H1 (cell line): ENCODE measurements around the gene OLR1. TPM values are rescaled to one million over a fixed set of nuclear protein-coding genes. Genes with fewer than 3 reads are reported as not detected.

Experiments
- CTCF ChIA-PET: fragments of 300-600 bp; sonication (Branson Sonifier 250); formaldehyde crosslinking; loops from one replicate; lab custom pipeline; 2021; ENCODE audit not compliant: partially characterized antibody; lab: Charles Lee
- POLR2A ChIA-PET: fragments of 300-600 bp; sonication (Branson Sonifier 250); formaldehyde crosslinking; loops from one replicate; lab custom pipeline; 2021; ENCODE audit warnings: inconsistent platforms; ENCODE audit not compliant: partially characterized antibody; lab: Charles Lee
- DNase-seq, 2 experiments: peaks; one replicate each; pipeline versions ENCODE4 v3.0.0 to v3.0.0-alpha.2; 2010 to 2022; ENCODE audit warnings: low spot score in 2 of 2, low read depth in 1 of 2, mixed read lengths in 1 of 2
- FAIRE-seq: peaks from 2 replicates; lab custom pipeline; 2011; peaks lifted over from hg19 to GRCh38; lab: Jason Lieb, UNC
- H2AFZ ChIP-seq: 2 replicates; pipeline ENCODE4 v1.8.1; 2012; ENCODE audit warnings: low read length, inconsistent platforms
- H2AK5ac ChIP-seq: 2 replicates; pipeline ENCODE4 v1.6.1; 2013; ENCODE audit warnings: low read depth, low read length
- H2BK120ac ChIP-seq: replicated peaks from 2 replicates; pipeline ENCODE3; 2013; ENCODE audit warnings: low read depth, low read length, inconsistent platforms
- H2BK12ac ChIP-seq: 2 replicates; pipeline ENCODE4 v1.6.1; 2013; ENCODE audit warnings: low read depth, low read length
- H2BK15ac ChIP-seq: 2 replicates; pipeline ENCODE4 v1.6.1; 2013; ENCODE audit warnings: low read length
- H2BK20ac ChIP-seq: 2 replicates; pipeline ENCODE4 v1.6.1; 2013; ENCODE audit warnings: low read length
- H2BK5ac ChIP-seq: 2 replicates; pipeline ENCODE4 v1.6.1; 2013; ENCODE audit warnings: low read depth, low read length
- H3K14ac ChIP-seq: 2 replicates; pipeline ENCODE4 v1.6.1; 2013; ENCODE audit warnings: inconsistent platforms; ENCODE audit not compliant: insufficient read length
- H3K18ac ChIP-seq: 2 replicates; pipeline ENCODE4 v1.6.1; 2013; ENCODE audit warnings: low read length; ENCODE audit errors: extremely low read depth
- H3K23ac ChIP-seq: 2 replicates; pipeline ENCODE4 v1.6.1; 2013; ENCODE audit warnings: inconsistent platforms; ENCODE audit not compliant: insufficient read length
- H3K23me2 ChIP-seq: 2 replicates; pipeline ENCODE4 v1.6.1; 2013; ENCODE audit warnings: low read depth, low read length
- H3K27ac ChIP-seq: 2 replicates; pipeline ENCODE4 v1.6.1; 2011; ENCODE audit warnings: low read depth, low read length, inconsistent platforms
- H3K27me3 ChIP-seq, 4 experiments: replicated peaks in 1 of 4; 1 replicate in 1 of 4; 2 replicates in 3 of 4; pipeline versions ENCODE4 v1.6.1 to v1.8.1; 2011 to 2013; ENCODE audit warnings: low read length in 3 of 4, mild to moderate bottlenecking in 3 of 4, inconsistent platforms in 2 of 4, mixed read lengths in 2 of 4, moderate library complexity in 1 of 4; ENCODE audit not compliant: control insufficient read depth in 3 of 4, insufficient read depth in 3 of 4; ENCODE audit errors: extremely low read depth in 1 of 4
- H3K36me3 ChIP-seq, 4 experiments: 2 replicates each; pipeline versions ENCODE4 v1.6.1 to v1.8.1; 2011 to 2013; ENCODE audit warnings: mild to moderate bottlenecking in 4 of 4, low read length in 3 of 4, moderate library complexity in 2 of 4, control low read depth in 1 of 4, inconsistent platforms in 1 of 4; ENCODE audit not compliant: insufficient read depth in 4 of 4, control insufficient read depth in 2 of 4
- H3K4ac ChIP-seq: replicated peaks from 2 replicates; pipeline ENCODE3; 2013; ENCODE audit warnings: low read length, low read depth, mixed read lengths, inconsistent platforms; ENCODE audit not compliant: insufficient read length
- H3K4me1 ChIP-seq, 4 experiments: replicated peaks in 1 of 4; 1 replicate in 1 of 4; 2 replicates in 3 of 4; pipeline versions ENCODE4 v1.6.1 to v1.8.1; 2011 to 2013; ENCODE audit warnings: low read length in 3 of 4, inconsistent platforms in 2 of 4, mixed read lengths in 1 of 4; ENCODE audit not compliant: insufficient read depth in 4 of 4, control insufficient read depth in 3 of 4
- H3K4me2 ChIP-seq, 2 experiments: 2 replicates each; pipeline versions ENCODE4 v1.6.1 to v1.8.1; 2011 to 2013; ENCODE audit warnings: low read depth in 2 of 2, low read length in 2 of 2, control low read depth in 1 of 2, inconsistent platforms in 1 of 2, mild to moderate bottlenecking in 1 of 2; ENCODE audit not compliant: insufficient read depth in 1 of 2
- H3K4me3 ChIP-seq, 4 experiments: fragments of 200-600, 300-600 bp in 1 of 4; sonication (generic), shearing (Covaris generic), sonication (Bioruptor Twin) in 1 of 4; 2 replicates each; pipeline versions ENCODE4 v1.5.1 to v1.8.1; 2011 to 2016; ENCODE audit warnings: low read length in 4 of 4, low read depth in 3 of 4, control low read depth in 2 of 4, inconsistent platforms in 2 of 4, mild to moderate bottlenecking in 2 of 4, mixed read lengths in 1 of 4, moderate library complexity in 1 of 4; ENCODE audit not compliant: insufficient read depth in 2 of 4; ENCODE audit errors: extremely low read depth in 1 of 4
- H3K56ac ChIP-seq: replicated peaks from 2 replicates; pipeline ENCODE3; 2013; ENCODE audit warnings: low read depth, mild to moderate bottlenecking, mixed read lengths, low read length, inconsistent platforms; ENCODE audit not compliant: insufficient read length
- H3K79me1 ChIP-seq: 2 replicates; pipeline ENCODE4 v1.6.1; 2013; ENCODE audit warnings: low read depth, low read length, control low read depth
- H3K79me2 ChIP-seq, 2 experiments: 2 replicates each; pipeline versions ENCODE4 v1.6.1 to v1.8.1; 2012 to 2013; ENCODE audit warnings: low read length in 2 of 2, mild to moderate bottlenecking in 2 of 2, inconsistent platforms in 1 of 2; ENCODE audit not compliant: insufficient read depth in 2 of 2, control insufficient read depth in 1 of 2
- H3K9ac ChIP-seq, 4 experiments: replicated peaks in 1 of 4; 1 replicate in 1 of 4; 2 replicates in 3 of 4; pipeline versions ENCODE4 v1.6.1 to v1.8.1; 2011 to 2013; ENCODE audit warnings: low read depth in 3 of 4, low read length in 3 of 4, control low read depth in 2 of 4, mild to moderate bottlenecking in 2 of 4, moderate library complexity in 2 of 4, inconsistent platforms in 1 of 4; ENCODE audit errors: extremely low read depth in 1 of 4
- H3K9me3 ChIP-seq, 2 experiments: 2 replicates each; pipeline versions ENCODE4 v1.6.1 to v1.8.1; 2012 to 2013; ENCODE audit warnings: mild to moderate bottlenecking in 2 of 2, moderate library complexity in 2 of 2, control low read depth in 1 of 2, inconsistent platforms in 1 of 2, low read depth in 1 of 2, low read length in 1 of 2, mixed read lengths in 1 of 2; ENCODE audit not compliant: insufficient read depth in 2 of 2
- H4K20me1 ChIP-seq, 2 experiments: replicated peaks in 1 of 2; 2 replicates each; pipeline versions ENCODE3 to v1.8.1; 2011 to 2013; ENCODE audit warnings: inconsistent platforms in 2 of 2, low read length in 2 of 2, mild to moderate bottlenecking in 1 of 2; ENCODE audit not compliant: insufficient read depth in 2 of 2, control insufficient read depth in 1 of 2
- H4K5ac ChIP-seq: 2 replicates; pipeline ENCODE4 v1.6.1; 2013; ENCODE audit warnings: low read length, low read depth, mixed read lengths, inconsistent platforms; ENCODE audit not compliant: insufficient read length
- H4K8ac ChIP-seq: 2 replicates; pipeline ENCODE4 v1.8.0; 2013; ENCODE audit warnings: mild to moderate bottlenecking, moderate library complexity, low read length, inconsistent platforms; ENCODE audit not compliant: insufficient read depth; ENCODE audit errors: extremely low read depth
- H4K91ac ChIP-seq: replicated peaks from 2 replicates; pipeline ENCODE3; 2013; ENCODE audit warnings: low read length, mixed read lengths, inconsistent platforms; ENCODE audit not compliant: insufficient read length
- ASH2L ChIP-seq: fragments of 200-600, 300-600 bp; sonication (generic); IDR thresholded peaks from one replicate; pipeline ENCODE4 v1.7.1; 2017; ENCODE audit warnings: low read length
- EGR1 ChIP-seq: IDR thresholded peaks from 2 replicates; pipeline ENCODE4 v1.6.1; 2011; ENCODE audit warnings: low read depth, low read length, borderline replicate concordance
- GABPA ChIP-seq: IDR thresholded peaks from 2 replicates; pipeline ENCODE4 v1.6.1; 2011; ENCODE audit warnings: mild to moderate bottlenecking, low read length, moderate library complexity, borderline replicate concordance; ENCODE audit not compliant: insufficient read depth
- HDAC6 ChIP-seq: IDR thresholded peaks from one replicate; pipeline ENCODE4 v1.7.1; 2012; ENCODE audit warnings: low read depth, mild to moderate bottlenecking, inconsistent platforms, low read length, moderate library complexity
- JUND ChIP-seq: IDR thresholded peaks from 2 replicates; pipeline ENCODE4 v1.6.1; 2011; ENCODE audit warnings: mild to moderate bottlenecking, improper control_type of control experiment, low read length
- KDM4A ChIP-seq: IDR thresholded peaks from one replicate; pipeline ENCODE4 v1.7.1; 2012; ENCODE audit warnings: low read depth, mild to moderate bottlenecking, moderate library complexity, low read length, inconsistent platforms; ENCODE audit not compliant: severe bottlenecking
- NANOG ChIP-seq: IDR thresholded peaks from 2 replicates; pipeline ENCODE4 v1.6.1; 2011; ENCODE audit warnings: low read length, low read depth, mild to moderate bottlenecking, inconsistent platforms; ENCODE audit not compliant: insufficient read depth, poor library complexity, severe bottlenecking
- POLR2A ChIP-seq, 2 experiments: IDR thresholded peaks; 1 replicate in 1 of 2; 2 replicates in 1 of 2; pipeline ENCODE4 v1.6.1; 2011; ENCODE audit warnings: low read depth in 2 of 2, low read length in 2 of 2, mild to moderate bottlenecking in 2 of 2; ENCODE audit errors: control extremely low read depth in 1 of 2
- RFX5 ChIP-seq: IDR thresholded peaks from 2 replicates; pipeline ENCODE4 v1.6.1; 2011; ENCODE audit warnings: low read depth, low read length, improper control_type of control experiment, borderline replicate concordance
- SP1 ChIP-seq: IDR thresholded peaks from 2 replicates; pipeline ENCODE4 v1.6.1; 2011; ENCODE audit warnings: low read depth, low read length
- SP4 ChIP-seq: IDR thresholded peaks from 2 replicates; pipeline ENCODE4 v1.6.1; 2012; ENCODE audit warnings: low read length, inconsistent platforms
- WGBS, 2 experiments: shearing (Covaris generic) in 1 of 2; methylation state at CpG; one replicate each; pipeline versions ENCODE4 v1.1.6 to v1.1.7; 2013 to 2015; ENCODE audit warnings: low lambda C conversion rate in 2 of 2, mixed read lengths in 2 of 2, inconsistent platforms in 1 of 2, low coverage in 1 of 2, missing lambda C conversion rate in 1 of 2; ENCODE audit not compliant: insufficient replicate concordance in 2 of 2, insufficient coverage in 1 of 2, insufficient read length in 1 of 2; ENCODE audit errors: extremely low coverage in 1 of 2, missing lambda C conversion rate in 1 of 2; 5-methylcytosine and 5-hydroxymethylcytosine counted together
- polyA plus RNA-seq, 7 experiments: library from polyadenylated mRNA; depleted of rRNA in 3 of 7; stranded (reverse) in 5 of 7; unstranded in 2 of 7; fragments of >200 nt in 5 of 7; fragments of 200-250 nt in 2 of 7; gene quantifications; 1 replicate in 5 of 7; 2 replicates in 1 of 7; 4 replicates in 1 of 7; pipeline versions ENCODE4 v1.2.1 to v1.2.3, GENCODE V29; 2011 to 2013; ENCODE audit warnings: missing spikeins in 2 of 7, mixed read lengths in 2 of 7
- total RNA-seq: library from RNA; stranded (reverse); fragmentation: NEBNext Ultra II Directional; extraction: Animal tissue kit (Norgen Biotek cat#: 25700); gene quantifications from 2 replicates; pipeline ENCODE4 v1.2.1, GENCODE V29; 2021
- TF ChIP-seq, protein P1 (sequence below), 3 experiments: IDR thresholded peaks; 1 replicate in 2 of 3; 2 replicates in 1 of 3; pipeline versions ENCODE4 v1.5.1 to v1.6.1; 2011; ENCODE audit warnings: low read length in 3 of 3, mild to moderate bottlenecking in 3 of 3, inconsistent platforms in 2 of 3, low read depth in 1 of 3, moderate library complexity in 1 of 3; ENCODE audit not compliant: insufficient read depth in 1 of 3; ENCODE audit errors: control extremely low read depth in 1 of 3

The OLR1 gene
- total and polyA plus RNA-seq, 2 of the 8 experiments (the other 6 are each of a cell fraction or from before 2014, with no cell fraction given), result not detected

DNA sequence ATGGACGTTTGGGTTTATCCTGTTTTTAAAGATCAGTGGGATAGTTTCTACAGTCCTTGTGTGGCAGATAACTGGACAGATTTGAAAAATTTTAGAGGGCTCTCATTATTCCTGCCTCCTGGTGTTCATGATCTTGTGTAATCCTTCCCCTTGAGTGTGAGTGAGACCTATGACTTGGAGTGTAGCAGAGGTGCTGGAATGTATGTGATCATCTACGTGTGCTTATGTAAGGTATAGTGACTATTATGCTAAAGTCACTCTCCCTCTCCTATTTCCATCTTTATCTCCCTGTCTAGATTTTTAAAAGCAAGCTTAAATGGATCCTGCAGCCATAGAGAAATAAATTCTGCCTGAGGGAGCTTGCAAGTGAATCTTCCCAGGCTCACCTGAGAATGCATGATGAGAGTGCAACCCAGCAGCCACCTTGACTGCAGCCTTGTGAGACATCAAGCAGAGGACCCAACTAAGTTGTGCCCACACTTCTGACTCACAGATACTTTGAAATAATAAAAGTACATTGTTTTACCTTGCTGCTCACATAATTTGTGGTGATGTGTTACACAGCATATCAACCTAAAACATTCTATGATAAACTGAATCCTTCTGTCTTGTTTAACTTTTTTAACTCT, 3.2 kb upstream of the OLR1 start:
- no peak overlapping the region for H4K5ac ChIP-seq
- CTCF ChIA-PET, result interaction anchor here (1.3 to 2.6 kb wide), 2 partner anchors 15 to 61 kb away, joined by 3 to 10 read pairs; no protein-coding TSS in a partner anchor
- no peak overlapping the region for H3K18ac ChIP-seq
- no peak overlapping the region for H4K91ac ChIP-seq
- H3K23ac ChIP-seq, result no peak overlapping the region
- H3K36me3 ChIP-seq, result no peaks in the 10 kb centered on the region
- no peak overlapping the region for H2BK120ac ChIP-seq
- no peak overlapping the region for H2AFZ ChIP-seq
- H3K27ac ChIP-seq, result no peak overlapping the region
- H3K4me1 ChIP-seq, result no peaks in the 10 kb centered on the region
- no peaks in the 10 kb centered on the region for H3K79me1 ChIP-seq
- 90% methylated on average over 2 of the region's 2 CpGs; no CpG with 5 or more reads in 1 of the 2 experiments for WGBS, 2 experiments
- no peak overlapping the region for H3K4me3 ChIP-seq
- no peak overlapping the region for H2BK20ac ChIP-seq
- no peak overlapping the region for H3K9ac ChIP-seq
- H4K8ac ChIP-seq, result no peak overlapping the region
- FAIRE-seq (no peak), DNase-seq (no peak)
- H2BK12ac ChIP-seq, result no peak overlapping the region
- no peaks in the 10 kb centered on the region for H3K79me2 ChIP-seq
- H3K56ac ChIP-seq, result no peak overlapping the region
- no peak overlapping the region for H3K4me2 ChIP-seq
- H2BK5ac ChIP-seq, result no peak overlapping the region
- H3K23me2 ChIP-seq, result no peaks in the 10 kb centered on the region
- no peaks in the 10 kb centered on the region for H3K9me3 ChIP-seq
- POLR2A ChIA-PET, result interaction anchor here (0.7 to 1.5 kb wide), 2 partner anchors 22 to 416 kb away, joined by 3 to 5 read pairs; no protein-coding TSS in a partner anchor
- H3K4ac ChIP-seq, result no peak overlapping the region
- H3K14ac ChIP-seq, result no peak overlapping the region
- no peaks in the 10 kb centered on the region for H3K27me3 ChIP-seq
- no peaks in the 10 kb centered on the region for H4K20me1 ChIP-seq
- no peak overlapping the region for H2BK15ac ChIP-seq
- H2AK5ac ChIP-seq, result no peak overlapping the region
- TF ChIP-seq JUND (no peak), ASH2L (no peak), SP4 (no peak), RFX5 (no peak), SP1 (no peak), HDAC6 (no peak), EGR1 (no peak), KDM4A (no peak), NANOG (no peak), POLR2A (IDR thresholded peaks at IDR 0.05; ENCODE audit: control extremely low read depth in 1 of 2, low read depth in 2 of 2, low read length in 2 of 2) (no peak), GABPA (no peak)
- TF ChIP-seq, protein P1, sequence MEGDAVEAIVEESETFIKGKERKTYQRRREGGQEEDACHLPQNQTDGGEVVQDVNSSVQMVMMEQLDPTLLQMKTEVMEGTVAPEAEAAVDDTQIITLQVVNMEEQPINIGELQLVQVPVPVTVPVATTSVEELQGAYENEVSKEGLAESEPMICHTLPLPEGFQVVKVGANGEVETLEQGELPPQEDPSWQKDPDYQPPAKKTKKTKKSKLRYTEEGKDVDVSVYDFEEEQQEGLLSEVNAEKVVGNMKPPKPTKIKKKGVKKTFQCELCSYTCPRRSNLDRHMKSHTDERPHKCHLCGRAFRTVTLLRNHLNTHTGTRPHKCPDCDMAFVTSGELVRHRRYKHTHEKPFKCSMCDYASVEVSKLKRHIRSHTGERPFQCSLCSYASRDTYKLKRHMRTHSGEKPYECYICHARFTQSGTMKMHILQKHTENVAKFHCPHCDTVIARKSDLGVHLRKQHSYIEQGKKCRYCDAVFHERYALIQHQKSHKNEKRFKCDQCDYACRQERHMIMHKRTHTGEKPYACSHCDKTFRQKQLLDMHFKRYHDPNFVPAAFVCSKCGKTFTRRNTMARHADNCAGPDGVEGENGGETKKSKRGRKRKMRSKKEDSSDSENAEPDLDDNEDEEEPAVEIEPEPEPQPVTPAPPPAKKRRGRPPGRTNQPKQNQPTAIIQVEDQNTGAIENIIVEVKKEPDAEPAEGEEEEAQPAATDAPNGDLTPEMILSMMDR (IDR thresholded peaks at IDR 0.05; ENCODE audit: control extremely low read depth in 1 of 3, insufficient read depth in 1 of 3, low read depth in 1 of 3, low read length in 3 of 3), result no peak
